Left lung (tissue), 14 donors: ENCODE data around the gene ACRV1. TPM values are rescaled to one million over a fixed set of nuclear protein-coding genes. Genes with fewer than 3 reads are reported as not detected.
"Not testable (repeated sequence)": the region's sequence is repeated elsewhere in the genome, so short reads cannot be mapped to it uniquely, and the experiment has no call there.

Experiments
- ATAC-seq: fragments of 200-7000 bp; cut with Tn5 transposase; one replicate; pipeline ENCODE4 v1.9.1; 2020; ENCODE audit warnings: moderate library complexity
- DNase-seq, 4 donors: peaks; one replicate each; pipeline ENCODE4 v3.0.0-alpha.2; 2013 to 2020
- H3K27ac ChIP-seq, 2 donors: fragments of 200-600 bp; sonication (generic) in 1 of 2; one replicate each; pipeline versions ENCODE4 v1.5.0 to v1.8.0; 2020 to 2021
- H3K27me3 ChIP-seq, 2 donors: fragments of 200-600 bp; sonication (generic) in 1 of 2; one replicate each; pipeline versions ENCODE4 v1.5.0 to v1.8.0; 2020 to 2021
- H3K36me3 ChIP-seq, 2 donors: fragments of 200-600 bp; sonication (generic) in 1 of 2; one replicate each; pipeline versions ENCODE4 v1.5.0 to v1.8.0; 2020 to 2021
- H3K4me1 ChIP-seq, 2 donors: fragments of 200-600 bp; one replicate each; pipeline ENCODE4 v1.8.0; 2021
- H3K4me3 ChIP-seq, 2 donors: fragments of 200-600 bp; sonication (generic) in 1 of 2; one replicate each; pipeline versions ENCODE4 v1.5.0 to v1.8.0; 2020 to 2021; ENCODE audit warnings: mild to moderate bottlenecking in 1 of 2
- H3K9me3 ChIP-seq, 2 donors: fragments of 200-600 bp; sonication (generic) in 1 of 2; one replicate each; pipeline versions ENCODE4 v1.5.0 to v1.8.0; 2020 to 2021
- CTCF ChIP-seq, 2 donors: fragments of 200-600 bp; sonication (generic) in 1 of 2; IDR thresholded peaks; one replicate each; pipeline versions ENCODE4 v1.5.0 to v1.8.0; 2021; ENCODE audit warnings: antibody characterized with exemption in 2 of 2
- intact Hi-C, 2 donors: fragments of 100-400 bp; cut with DNase I; formaldehyde crosslinking; loops; one replicate each; pipeline versions ENCODE4 v1.11.2 to v1.14.2; 2022
- long read RNA-seq, 12 donors: library from polyadenylated mRNA in 2 of 12; unstranded in 2 of 12; transcript quantifications; one replicate each; pipeline ENCODE4 v2.0.0 and lab custom pipeline, GENCODE V29; 2019 to 2026
- polyA plus RNA-seq, 6 donors: library from polyadenylated mRNA; unstranded; fragments of 120-200 nt; gene quantifications; one replicate each; pipeline ENCODE4 v1.2.1, GENCODE V29; 2013; ENCODE audit not compliant: insufficient read length in 6 of 6
- total RNA-seq, 2 donors: library from RNA; stranded (reverse); fragmentation: NEBNext Ultra II Directional; extraction: Animal tissue kit (Norgen Biotek cat#: 25700); gene quantifications; one replicate each; pipeline ENCODE4 v1.2.1, GENCODE V29; 2021
- donor health status: DM: no; HTN: yes; CAD: no.
- donor health status: DM: no; HTN: no; CAD: no.

The ACRV1 gene
- total RNA-seq: not detected
- polyA plus RNA-seq: 1 to 10 TPM in 2 of 6 donors, under 1 TPM in 4; 0.84 to 1.5 (median 0.96) TPM
- long read RNA-seq, donor 1: 0 reads
- long read RNA-seq, donor 2: 0 reads
- long read RNA-seq, donor 3: 0 reads
- long read RNA-seq, donor 4: 0 reads
- long read RNA-seq, donor 5: 0 reads
- long read RNA-seq, donor 6: 0 reads
- long read RNA-seq, donor 7: 0 reads
- long read RNA-seq, donor 8: 0 reads
- long read RNA-seq, donor 9: 0 reads
- long read RNA-seq, donor 10: 0 reads
- long read RNA-seq, donor 11: 0 reads
- long read RNA-seq, donor 12: 0 reads

GRCh38 chr11:125680747-125681146 is at the start of gene ACRV1:
TSS of gene ACRV1 (minus strand) at chr11:125680847. CDS start at chr11:125680780, 67 bp downstream.
- H3K27ac ChIP-seq: no peak within 1 kb of the TSS
- no peaks in the 10 kb centered on the region for H3K27me3 ChIP-seq
- intact Hi-C loops: no loop called here
- H3K4me3 ChIP-seq: no peak within 1 kb of the TSS
- ATAC-seq: no peak
- TF ChIP-seq CTCF (IDR thresholded peaks at IDR 0.05): no peak
- no peak for DNase-seq
- no peaks in the 10 kb centered on the region for H3K9me3 ChIP-seq
- peaks cover 0 to 6% of the 10 kb centered on the region in 2 donors for H3K36me3 ChIP-seq
- no peaks in the 10 kb centered on the region for H3K4me1 ChIP-seq

- ATAC-seq (no peak), DNase-seq (no peak)
- Histone ChIP-seq H3K4me1 (no peaks in the 10 kb centered on the region), H3K4me3 (no peak overlapping the region), H3K9me3 (no peaks in the 10 kb centered on the region), H3K36me3 (no peaks in the 10 kb centered on the region), H3K27ac (no peak overlapping the region), H3K27me3 (no peaks in the 10 kb centered on the region)
- no peak for TF ChIP-seq CTCF (IDR thresholded peaks at IDR 0.05)
- intact Hi-C loops: no loop called here
Observed at GRCh38 chr11:125728969-125729368, 48.3 kb upstream of the ACRV1 start.

GRCh38 chr11:125724125-125724524 is 43.5 kb upstream of the ACRV1 start:
- DNase-seq (peak in 1 of 4 donors; percentile 5), ATAC-seq (peak; percentile 41)
- no peak for TF ChIP-seq CTCF (IDR thresholded peaks at IDR 0.05)
- H3K4me3 ChIP-seq: no peak overlapping the region
- no peaks in the 10 kb centered on the region for H3K36me3 ChIP-seq
- no peaks in the 10 kb centered on the region for H3K9me3 ChIP-seq
- intact Hi-C loops: no loop called here
- no peaks in the 10 kb centered on the region for H3K4me1 ChIP-seq
- H3K27ac ChIP-seq: no peak overlapping the region
- no peaks in the 10 kb centered on the region for H3K27me3 ChIP-seq

GRCh38 chr11:125720781-125721180 is 40.1 kb upstream of the ACRV1 start:
- H3K9me3 ChIP-seq: peaks cover 0 to 6% of the 10 kb centered on the region in 2 donors
- H3K27me3 ChIP-seq: no peaks in the 10 kb centered on the region
- no peak for DNase-seq
- no peak overlapping the region for H3K27ac ChIP-seq
- H3K36me3 ChIP-seq: no peaks in the 10 kb centered on the region
- no peak for ATAC-seq
- TF ChIP-seq CTCF (IDR thresholded peaks at IDR 0.05): no peak
- no peak overlapping the region for H3K4me3 ChIP-seq
- H3K4me1 ChIP-seq: no peaks in the 10 kb centered on the region
- intact Hi-C loops: no loop called here

- DNase-seq, H3K27me3 ChIP-seq, ATAC-seq, H3K4me1 ChIP-seq, H3K4me3 ChIP-seq, H3K9me3 ChIP-seq, intact Hi-C loops, H3K27ac ChIP-seq, H3K36me3 ChIP-seq: not testable (repeated sequence)
Observed at GRCh38 chr11:125704686-125705085, 24.0 kb upstream of the ACRV1 start.
